OCI-LY3 (cell line): ENCODE measurements around the gene ANO4.

Experiments
- EZH2phosphoT487 ChIP-seq: fragments of 200-600 bp; shearing (Covaris generic); IDR thresholded peaks from 2 replicates; pipeline ENCODE4 v1.6.1; 2018; ENCODE audit warnings: antibody characterized with exemption, mixed run types, low read depth
- TF ChIP-seq, protein P1 (sequence below): fragments of 200-600, 300-600 bp; sonication (generic); IDR thresholded peaks from 2 replicates; pipeline ENCODE4 v1.5.1; 2014; ENCODE audit warnings: antibody characterized with exemption, low read length, low read depth

DNA sequence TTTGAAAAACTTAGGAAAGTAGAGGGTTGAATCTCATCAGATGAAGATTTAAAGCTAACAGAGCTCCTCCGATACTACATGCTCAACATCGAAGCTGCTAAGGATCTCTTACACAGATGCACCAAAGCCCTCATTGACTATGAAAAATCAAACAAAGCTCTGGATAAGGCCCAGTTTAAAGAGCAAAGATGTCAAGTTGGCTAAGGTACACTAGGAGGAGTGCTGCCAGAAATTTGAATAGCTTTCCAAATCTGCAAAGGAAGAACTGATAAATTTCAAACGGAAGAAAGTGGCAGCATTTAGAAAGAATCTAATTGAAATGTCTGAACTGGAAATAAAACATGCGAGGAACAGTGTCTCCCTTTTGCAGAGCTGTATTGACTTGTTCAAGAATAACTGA, 274.3 kb downstream of the ANO4 start:
- TF ChIP-seq, protein P1, sequence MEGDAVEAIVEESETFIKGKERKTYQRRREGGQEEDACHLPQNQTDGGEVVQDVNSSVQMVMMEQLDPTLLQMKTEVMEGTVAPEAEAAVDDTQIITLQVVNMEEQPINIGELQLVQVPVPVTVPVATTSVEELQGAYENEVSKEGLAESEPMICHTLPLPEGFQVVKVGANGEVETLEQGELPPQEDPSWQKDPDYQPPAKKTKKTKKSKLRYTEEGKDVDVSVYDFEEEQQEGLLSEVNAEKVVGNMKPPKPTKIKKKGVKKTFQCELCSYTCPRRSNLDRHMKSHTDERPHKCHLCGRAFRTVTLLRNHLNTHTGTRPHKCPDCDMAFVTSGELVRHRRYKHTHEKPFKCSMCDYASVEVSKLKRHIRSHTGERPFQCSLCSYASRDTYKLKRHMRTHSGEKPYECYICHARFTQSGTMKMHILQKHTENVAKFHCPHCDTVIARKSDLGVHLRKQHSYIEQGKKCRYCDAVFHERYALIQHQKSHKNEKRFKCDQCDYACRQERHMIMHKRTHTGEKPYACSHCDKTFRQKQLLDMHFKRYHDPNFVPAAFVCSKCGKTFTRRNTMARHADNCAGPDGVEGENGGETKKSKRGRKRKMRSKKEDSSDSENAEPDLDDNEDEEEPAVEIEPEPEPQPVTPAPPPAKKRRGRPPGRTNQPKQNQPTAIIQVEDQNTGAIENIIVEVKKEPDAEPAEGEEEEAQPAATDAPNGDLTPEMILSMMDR, result no peak
- TF ChIP-seq EZH2phosphoT487, result no peak
